ENCODE results near the gene GABRE.
"Not testable (repeated sequence)": the region's sequence is repeated elsewhere in the genome, so short reads cannot be mapped to it uniquely, and the experiment has no call there.

The GABRE gene

DNA sequence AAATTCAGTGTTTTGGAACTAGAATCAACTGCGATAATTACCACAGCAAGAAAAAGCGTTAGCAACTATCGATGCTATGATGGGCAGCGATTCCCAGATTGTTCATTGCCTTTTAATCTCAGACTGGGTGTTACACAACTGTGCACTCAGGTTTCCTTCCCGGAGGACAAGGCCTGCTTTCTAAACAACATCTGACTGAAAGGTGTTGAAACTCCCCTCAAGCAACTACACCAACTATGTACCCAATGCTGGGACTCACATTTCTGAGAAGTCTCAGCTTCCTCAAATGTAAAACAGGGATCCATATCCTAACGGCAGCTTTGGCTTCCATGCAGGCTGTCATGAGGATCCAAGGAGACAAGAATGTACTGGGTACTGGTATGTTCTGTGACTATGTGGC is 8.2 kb downstream of the GABRE start:
- DNase-seq (no peak), ATAC-seq (no peak)

DNA sequence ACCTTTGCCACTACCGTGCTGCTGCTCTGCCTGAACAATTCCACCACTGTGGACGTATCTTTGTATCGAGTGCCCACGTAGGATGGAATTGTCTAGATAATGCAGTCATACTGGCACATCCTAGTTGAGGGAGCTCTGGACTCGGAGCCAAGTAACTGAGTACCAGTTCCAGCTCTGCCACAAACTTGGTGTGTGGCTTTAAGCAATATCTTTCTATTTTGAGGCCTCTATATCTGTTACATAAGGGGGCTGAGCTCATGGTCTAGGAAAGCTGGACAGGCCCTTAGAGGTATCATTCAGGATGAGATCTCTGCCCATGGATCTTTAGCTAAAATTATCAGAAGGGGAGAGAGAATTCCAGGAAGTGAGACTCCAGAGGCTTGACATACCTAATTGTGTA is 12.4 kb downstream of the GABRE start:
- ATAC-seq (no peak), DNase-seq (no peak)

DNA sequence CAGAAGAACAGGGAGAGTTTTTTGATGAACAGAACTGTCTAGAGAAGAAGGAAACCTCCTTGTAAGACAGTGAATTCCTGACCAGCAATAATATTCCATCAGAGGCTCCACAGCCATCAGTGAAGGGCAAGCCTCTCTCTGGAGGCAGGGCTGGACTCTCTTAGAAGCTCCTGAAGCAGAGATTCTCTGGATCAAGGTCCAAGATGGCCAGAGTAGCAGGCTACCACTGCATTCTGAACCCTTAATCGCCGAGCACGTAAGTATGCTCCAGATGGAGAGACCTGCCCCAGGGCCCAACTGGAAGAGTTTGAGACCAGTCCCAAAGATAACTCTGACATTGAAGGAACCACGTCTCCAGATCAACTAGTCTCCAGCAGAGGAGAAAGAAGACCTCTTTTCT is 16.4 kb downstream of the GABRE start:
- DNase-seq, result no peak
- no peak for ATAC-seq

GRCh38 chrX:151954730-151955129 is 19.7 kb downstream of the GABRE start:
- ATAC-seq (no peak), DNase-seq (no peak)

GRCh38 chrX:151938172-151938571 is 36.3 kb downstream of the GABRE start:
- ATAC-seq, result no peak

DNA sequence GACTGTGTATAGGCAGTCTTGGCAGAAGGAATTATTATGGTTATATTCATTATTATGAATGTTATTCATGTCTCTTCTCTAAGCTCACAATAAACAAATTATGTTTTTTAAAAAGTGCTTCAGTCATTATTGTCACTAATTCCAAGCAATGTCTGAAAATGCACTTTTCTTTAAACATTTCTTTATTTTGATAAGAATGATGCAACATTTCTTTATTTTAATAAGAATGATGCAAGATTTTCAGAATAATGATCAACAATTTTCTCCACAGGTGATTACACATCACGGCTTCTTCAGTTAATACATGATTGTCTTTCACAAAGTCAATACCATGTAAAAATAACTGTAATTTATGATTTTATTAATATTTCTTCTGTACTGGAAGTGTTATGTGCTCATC is 39.1 kb downstream of the GABRE start:
- ATAC-seq, result no peak

More at GRCh38 chrX:151938172-151938571, 36.3 kb downstream of the GABRE start:
- DNase-seq, result no peak

GRCh38 chrX:151929126-151929525 is 45.4 kb downstream of the GABRE start:
- DNase-seq, result no peak
- no peak for ATAC-seq

More for the DNA sequence above, 39.1 kb downstream of the GABRE start:
- no peak for DNase-seq

DNA sequence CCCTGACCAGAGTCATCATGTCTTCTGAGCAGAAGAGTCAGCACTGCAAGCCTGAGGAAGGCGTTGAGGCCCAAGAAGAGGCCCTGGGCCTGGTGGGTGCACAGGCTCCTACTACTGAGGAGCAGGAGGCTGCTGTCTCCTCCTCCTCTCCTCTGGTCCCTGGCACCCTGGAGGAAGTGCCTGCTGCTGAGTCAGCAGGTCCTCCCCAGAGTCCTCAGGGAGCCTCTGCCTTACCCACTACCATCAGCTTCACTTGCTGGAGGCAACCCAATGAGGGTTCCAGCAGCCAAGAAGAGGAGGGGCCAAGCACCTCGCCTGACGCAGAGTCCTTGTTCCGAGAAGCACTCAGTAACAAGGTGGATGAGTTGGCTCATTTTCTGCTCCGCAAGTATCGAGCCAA is 50.8 kb downstream of the GABRE start:
- DNase-seq, result no peak
- ATAC-seq, result no peak

DNA sequence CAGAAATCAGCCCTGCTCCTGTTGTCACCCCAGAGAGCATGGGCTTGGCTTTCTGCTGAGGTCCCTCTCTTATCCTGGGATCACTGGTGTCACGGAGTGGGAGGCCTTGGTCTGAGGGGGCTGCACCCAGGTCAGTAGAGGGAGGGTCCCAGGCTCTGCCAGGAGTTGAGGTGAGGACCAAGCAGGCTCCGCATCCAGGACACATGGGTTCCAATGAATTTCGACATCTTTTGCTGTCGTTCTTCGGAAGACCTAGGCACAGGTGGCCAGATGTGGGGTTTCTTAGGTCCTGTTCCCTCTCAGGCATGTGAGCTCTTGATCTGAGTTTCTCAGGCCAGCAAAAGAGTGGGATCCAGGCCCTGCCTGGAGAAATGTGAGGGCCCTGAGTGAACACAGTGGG is 51.8 kb downstream of the GABRE start:
- ATAC-seq, result no peak
- DNase-seq, result no peak

GRCh38 chrX:151921866-151922265 is 52.6 kb downstream of the GABRE start:
- DNase-seq, result no peak
- no peak for ATAC-seq

DNA sequence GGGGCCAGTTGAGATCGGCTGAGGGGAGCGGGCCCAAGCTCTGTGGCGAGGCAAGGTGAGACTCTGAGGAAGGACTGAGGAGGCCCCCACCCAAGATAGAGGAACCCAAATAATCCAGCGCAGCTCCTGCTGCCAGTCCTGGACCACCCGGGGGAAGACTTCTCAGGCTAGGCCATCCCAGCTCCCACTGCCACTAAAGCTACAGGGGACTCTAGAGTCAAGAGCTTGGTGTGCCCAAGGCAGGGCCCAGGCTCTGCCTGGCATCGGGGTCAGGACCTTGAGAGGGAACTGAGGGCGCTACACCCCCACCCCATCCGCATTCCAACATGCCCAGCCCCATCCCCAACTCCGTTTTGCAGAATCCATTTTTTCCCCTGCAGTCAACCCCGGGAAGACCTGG is 53.2 kb downstream of the GABRE start:
- DNase-seq (no peak), ATAC-seq (no peak)

- DNase-seq, result no peak
- ATAC-seq, result no peak
Observed at GRCh38 chrX:151920530-151920929, 53.9 kb downstream of the GABRE start.

DNA sequence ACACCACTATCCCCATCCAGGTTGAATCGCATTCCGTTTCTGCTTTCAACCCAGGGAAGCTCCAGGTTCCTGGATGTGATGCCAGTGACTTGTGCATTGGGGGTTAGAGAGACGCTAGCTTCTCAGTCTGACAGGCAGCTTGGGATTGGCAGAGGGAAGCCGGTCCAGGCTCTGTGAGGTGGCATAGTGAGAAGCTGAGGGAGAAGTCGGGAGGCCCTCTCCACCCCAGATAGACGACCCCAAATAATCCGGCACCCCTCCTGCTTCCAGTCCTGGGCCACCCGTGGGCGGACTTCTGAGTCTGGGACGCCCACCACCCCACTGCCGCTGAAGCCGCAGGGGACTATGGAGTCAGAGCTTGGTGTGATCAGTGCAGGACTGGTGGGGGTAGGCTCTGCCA is 54.4 kb downstream of the GABRE start:
- DNase-seq, result no peak
- ATAC-seq, result no peak

DNA sequence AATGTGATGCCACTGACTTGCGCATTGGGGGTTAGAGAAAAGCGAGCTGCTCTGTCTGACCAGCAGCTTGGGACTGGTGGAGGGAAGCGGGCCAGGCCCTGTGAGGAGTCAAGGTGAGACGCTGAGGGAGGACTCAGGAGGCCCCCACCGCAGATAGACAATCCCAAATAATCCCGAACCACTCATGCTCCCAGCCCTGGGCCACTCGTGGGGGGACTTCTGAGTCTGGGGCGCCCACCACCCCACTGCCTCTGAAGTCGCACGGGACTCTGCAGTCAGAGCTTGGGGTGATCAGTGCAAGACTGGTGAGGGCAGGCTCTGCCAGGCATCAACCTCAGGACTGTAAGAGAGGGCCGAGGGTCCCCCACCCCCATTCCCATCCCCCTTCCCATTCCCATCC is 54.9 kb downstream of the GABRE start:
- ATAC-seq, result no peak
- no peak for DNase-seq

- not testable (repeated sequence) for DNase-seq, ATAC-seq
Observed at GRCh38 chrX:151918736-151919135, 55.7 kb downstream of the GABRE start.

- no peak for ATAC-seq
- DNase-seq, result no peak
Observed at GRCh38 chrX:151912780-151913179, 61.7 kb downstream of the GABRE start, which contains the start of gene MAGEA4. Gene MAGEA4, plus strand, starts transcription at chrX:151912889. Its CDS starts 10,776 bp downstream, at chrX:151923665.

GRCh38 chrX:151912221-151912620 is 62.3 kb downstream of the GABRE start:
- ATAC-seq, result no peak
- DNase-seq, result no peak

- DNase-seq (no peak), ATAC-seq (no peak)
Observed at GRCh38 chrX:151904989-151905388, 69.5 kb downstream of the GABRE start.
